B cell (primary cell): ENCODE data around the gene KRTAP13-3.

Source experiments
- EZH2 ChIP-seq: IDR thresholded peaks from 2 replicates; pipeline ENCODE4 v1.6.1; 2012; ENCODE audit warnings: borderline replicate concordance, low read depth, mild to moderate bottlenecking, moderate library complexity, low read length; ENCODE audit not compliant: insufficient read depth, poor library complexity, severe bottlenecking
- TF ChIP-seq, protein P1 (sequence below): fragments of 200-600 bp; IDR thresholded peaks from one replicate; pipeline ENCODE4 v1.8.0; 2022; ENCODE audit warnings: antibody characterized with exemption, mild to moderate bottlenecking

DNA sequence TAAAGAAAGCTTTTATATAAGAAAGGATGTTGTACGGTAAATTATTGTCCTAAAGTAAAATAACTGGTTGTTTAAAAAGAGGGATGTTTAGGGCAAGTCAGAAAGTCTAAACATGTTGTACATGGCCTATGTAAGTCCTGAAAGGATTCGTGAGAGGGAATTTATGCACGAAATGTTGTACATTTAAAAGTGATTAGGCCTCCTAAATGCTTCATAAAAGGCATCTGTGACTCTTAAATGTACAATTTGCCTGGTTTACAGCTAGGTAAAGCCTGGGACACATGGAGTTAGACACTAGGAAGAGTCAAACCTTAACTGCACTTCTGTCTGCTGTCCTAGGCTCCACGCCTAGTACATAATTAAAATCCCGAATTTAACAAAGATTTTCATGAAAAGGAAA, 9.7 kb downstream of the KRTAP13-3 start:
- TF ChIP-seq, protein P1, sequence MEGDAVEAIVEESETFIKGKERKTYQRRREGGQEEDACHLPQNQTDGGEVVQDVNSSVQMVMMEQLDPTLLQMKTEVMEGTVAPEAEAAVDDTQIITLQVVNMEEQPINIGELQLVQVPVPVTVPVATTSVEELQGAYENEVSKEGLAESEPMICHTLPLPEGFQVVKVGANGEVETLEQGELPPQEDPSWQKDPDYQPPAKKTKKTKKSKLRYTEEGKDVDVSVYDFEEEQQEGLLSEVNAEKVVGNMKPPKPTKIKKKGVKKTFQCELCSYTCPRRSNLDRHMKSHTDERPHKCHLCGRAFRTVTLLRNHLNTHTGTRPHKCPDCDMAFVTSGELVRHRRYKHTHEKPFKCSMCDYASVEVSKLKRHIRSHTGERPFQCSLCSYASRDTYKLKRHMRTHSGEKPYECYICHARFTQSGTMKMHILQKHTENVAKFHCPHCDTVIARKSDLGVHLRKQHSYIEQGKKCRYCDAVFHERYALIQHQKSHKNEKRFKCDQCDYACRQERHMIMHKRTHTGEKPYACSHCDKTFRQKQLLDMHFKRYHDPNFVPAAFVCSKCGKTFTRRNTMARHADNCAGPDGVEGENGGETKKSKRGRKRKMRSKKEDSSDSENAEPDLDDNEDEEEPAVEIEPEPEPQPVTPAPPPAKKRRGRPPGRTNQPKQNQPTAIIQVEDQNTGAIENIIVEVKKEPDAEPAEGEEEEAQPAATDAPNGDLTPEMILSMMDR: no peak
- TF ChIP-seq EZH2: no peak
